VCaP (cell line): ENCODE measurements around the gene EYA2.

Source experiments
- H3K27ac ChIP-seq: fragments of 450-650 bp; 2 replicates; pipeline ENCODE4 v1.5.1; 2017
- CTCF ChIP-seq: fragments of 450-650 bp; conservative IDR thresholded peaks from 2 replicates; pipeline ENCODE4 v1.5.1; 2017; ENCODE audit warnings: mild to moderate bottlenecking, moderate library complexity

The EYA2 gene

GRCh38 chr20:47127546-47127945 lies 232.9 kb downstream of the EYA2 start:
- no peak for TF ChIP-seq CTCF
- no peak overlapping the region for H3K27ac ChIP-seq

GRCh38 chr20:47127999-47128398 lies 233.4 kb downstream of the EYA2 start:
- no peak for TF ChIP-seq CTCF
- H3K27ac ChIP-seq = no peak overlapping the region

- no peak for TF ChIP-seq CTCF
- H3K27ac ChIP-seq = no peak overlapping the region
Measured at GRCh38 chr20:47129306-47129705, 234.7 kb downstream of the EYA2 start.

GRCh38 chr20:47133809-47134456 lies 239.3 kb downstream of the EYA2 start:
- no peak overlapping the region for H3K27ac ChIP-seq
- TF ChIP-seq CTCF = no peak

- no peak overlapping the region for H3K27ac ChIP-seq
- no peak for TF ChIP-seq CTCF
Measured at GRCh38 chr20:47136782-47137181, 242.1 kb downstream of the EYA2 start.

GRCh38 chr20:47137231-47137870 lies 242.7 kb downstream of the EYA2 start:
- no peak overlapping the region for H3K27ac ChIP-seq
- no peak for TF ChIP-seq CTCF

GRCh38 chr20:47139934-47140535 lies 245.4 kb downstream of the EYA2 start:
- H3K27ac ChIP-seq = no peak overlapping the region
- no peak for TF ChIP-seq CTCF
